GM18520 (cell line): ENCODE data around the gene NDST3.
A peak's percentile ranks its signal among the peaks of the same experiment; 100 is the strongest.

Experiments used
- ATAC-seq: cut with Tn5 transposase; IDR thresholded peaks from one replicate; pipeline ENCODE4 v1.9.1; 2021; ENCODE audit not compliant: unreplicated experiment

Gene NDST3

GRCh38 chr4:118173956-118174725, 139.9 kb downstream of the NDST3 start:
- no peak for ATAC-seq

DNA sequence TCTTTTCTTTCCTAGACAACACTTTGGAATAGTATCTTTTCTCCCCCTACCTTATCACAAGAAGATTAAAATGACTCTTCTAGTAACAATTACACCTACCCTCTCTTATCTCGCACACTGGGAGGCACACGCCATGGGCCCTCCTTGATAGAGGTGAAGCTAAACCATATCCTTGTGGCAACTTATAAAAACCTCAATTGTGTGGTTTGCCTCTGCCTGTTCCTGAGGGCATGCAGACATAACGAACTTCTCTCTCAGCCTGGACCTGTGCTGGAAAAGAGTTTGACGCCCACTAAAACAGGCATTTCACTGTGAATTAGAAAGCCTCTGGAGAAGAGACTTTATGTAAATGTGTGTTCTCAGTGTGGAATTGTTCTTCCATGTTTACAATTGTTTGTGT, 141.2 kb downstream of the NDST3 start:
- no peak for ATAC-seq

DNA sequence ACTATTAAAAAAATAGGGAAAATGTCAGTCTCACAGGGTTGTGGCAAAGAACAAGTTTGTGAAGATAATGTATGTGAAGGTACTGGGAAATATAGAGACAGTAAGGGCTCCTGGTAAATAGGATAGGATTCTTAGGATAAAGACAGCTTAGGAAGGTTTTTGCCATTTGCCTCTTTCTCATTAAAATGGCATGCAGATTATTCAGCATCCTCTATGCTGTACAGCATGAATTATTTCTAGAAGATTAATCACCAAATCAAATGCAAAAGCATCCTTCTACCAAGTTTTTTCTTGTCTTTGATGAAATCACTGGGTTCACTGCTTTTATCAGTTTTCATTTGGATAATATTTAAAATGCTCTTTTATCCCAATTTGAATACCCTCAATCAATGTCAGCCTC, 142.8 kb downstream of the NDST3 start:
- no peak for ATAC-seq

DNA sequence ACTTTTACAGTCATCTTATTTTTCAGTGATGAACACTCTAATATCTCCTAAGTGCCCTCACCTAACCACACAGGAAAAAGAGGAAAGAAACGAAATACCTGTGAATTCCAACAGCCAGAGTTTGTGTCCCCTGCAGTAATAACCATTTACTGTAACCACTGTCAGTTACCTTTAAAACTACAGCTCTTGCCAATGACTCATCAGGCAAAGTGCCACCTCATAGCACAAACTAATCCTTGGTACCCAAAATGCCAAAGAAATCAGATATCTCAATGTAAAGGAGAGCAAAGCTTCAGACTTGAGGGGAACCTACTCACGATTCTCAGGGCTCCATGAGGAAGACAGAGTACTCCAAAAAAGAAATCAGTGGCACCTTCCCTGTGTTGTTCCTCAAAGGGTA, 146.5 kb downstream of the NDST3 start:
- ATAC-seq, result no peak

- no peak for ATAC-seq
These were observed 156.6 kb downstream of the NDST3 start for GRCh38 chr4:118190903-118191302.

GRCh38 chr4:118193421-118193820, 159.1 kb downstream of the NDST3 start:
- no peak for ATAC-seq

- ATAC-seq, result no peak
These were observed 172.3 kb downstream of the NDST3 start for GRCh38 chr4:118206627-118207026.

DNA sequence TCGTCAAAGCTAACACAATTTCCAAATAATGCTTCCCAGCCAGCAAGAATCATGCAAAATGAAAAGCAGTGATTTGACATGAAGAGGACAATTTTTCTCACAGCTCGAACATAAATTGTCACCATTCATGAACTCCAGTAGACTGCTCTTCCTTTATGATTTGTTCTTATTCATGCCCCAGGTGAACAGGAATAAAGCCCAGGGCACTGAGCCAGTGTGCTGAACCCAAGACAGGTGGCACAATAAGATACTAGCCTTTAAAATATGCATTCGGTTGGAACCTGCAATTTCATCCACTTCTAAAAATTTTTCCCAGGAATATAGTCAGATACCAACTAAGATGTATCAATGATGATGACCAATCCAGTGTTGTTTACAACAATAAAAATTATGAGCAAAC, 178.8 kb downstream of the NDST3 start:
- no peak for ATAC-seq

DNA sequence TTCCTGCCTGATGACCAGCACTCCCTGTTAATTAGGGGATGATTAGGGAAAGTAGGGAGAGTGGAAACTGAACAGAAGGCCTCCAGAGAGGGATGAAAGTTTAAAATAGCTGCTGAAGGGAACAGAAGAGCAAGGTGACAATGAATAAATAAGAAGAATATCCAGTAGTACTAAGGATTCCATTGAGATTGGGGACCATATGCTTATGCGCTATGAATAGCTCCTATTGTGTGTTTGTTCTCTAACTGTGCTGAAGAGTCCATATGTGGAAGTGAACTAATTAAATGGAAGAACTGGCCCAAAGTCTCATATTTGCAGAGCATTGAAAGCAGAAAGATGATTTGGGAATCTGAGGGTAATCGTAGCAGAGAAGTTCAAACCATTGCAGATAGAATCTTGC, 181.5 kb downstream of the NDST3 start:
- ATAC-seq, result no peak

DNA sequence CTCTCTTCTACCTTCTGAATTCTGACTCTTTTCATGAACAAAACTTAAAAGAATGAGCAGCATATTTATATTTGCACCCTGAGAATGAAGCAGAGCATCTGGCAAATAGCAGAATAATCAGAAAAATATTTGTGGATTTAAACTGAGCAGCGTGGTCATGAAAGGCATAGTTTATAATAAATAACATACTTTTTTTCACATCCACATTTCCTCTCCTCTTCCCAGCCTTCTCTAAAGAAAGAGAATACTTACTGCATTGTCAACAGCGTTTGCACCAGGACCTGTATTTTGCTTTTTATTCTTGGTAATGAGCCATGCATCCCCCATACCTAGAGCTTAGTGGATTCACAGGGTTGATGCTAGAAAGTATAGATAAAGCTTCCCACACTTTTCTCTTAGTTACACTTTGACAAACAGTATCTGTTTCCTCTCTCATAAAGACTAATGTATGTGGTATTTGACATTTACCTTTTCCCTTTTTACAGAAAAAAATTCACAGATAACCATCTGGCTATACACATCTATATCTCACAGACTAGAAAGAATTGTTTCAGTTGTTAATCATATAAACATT, 187.0 kb downstream of the NDST3 start:
- no peak for ATAC-seq

DNA sequence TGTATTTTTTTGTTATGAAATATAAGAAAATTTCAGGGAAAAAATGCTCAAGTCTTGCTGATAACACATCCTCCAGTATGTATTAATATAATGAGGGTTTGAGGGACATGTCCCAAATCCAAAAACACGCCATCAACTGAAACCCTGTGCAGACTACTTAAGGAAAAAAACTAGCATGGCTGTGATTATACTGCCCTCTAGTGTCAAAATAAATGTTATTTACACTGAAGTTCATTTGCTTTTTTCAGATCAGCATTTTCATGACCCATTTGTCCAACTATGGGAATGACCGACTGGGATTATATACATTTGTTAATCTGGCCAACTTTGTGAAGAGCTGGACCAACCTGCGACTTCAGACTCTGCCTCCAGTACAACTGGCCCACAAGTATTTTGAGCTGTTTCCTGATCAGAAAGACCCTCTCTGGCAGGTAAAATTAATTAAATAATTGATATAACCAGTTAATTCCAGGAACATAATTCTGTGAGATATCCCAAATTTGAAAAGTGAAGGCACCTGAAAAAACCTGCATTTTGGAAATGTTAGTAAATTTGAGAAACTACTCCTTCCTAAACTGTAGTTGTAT, 190.1 kb downstream of the NDST3 start:
- ATAC-seq, result peak; percentile 53

DNA sequence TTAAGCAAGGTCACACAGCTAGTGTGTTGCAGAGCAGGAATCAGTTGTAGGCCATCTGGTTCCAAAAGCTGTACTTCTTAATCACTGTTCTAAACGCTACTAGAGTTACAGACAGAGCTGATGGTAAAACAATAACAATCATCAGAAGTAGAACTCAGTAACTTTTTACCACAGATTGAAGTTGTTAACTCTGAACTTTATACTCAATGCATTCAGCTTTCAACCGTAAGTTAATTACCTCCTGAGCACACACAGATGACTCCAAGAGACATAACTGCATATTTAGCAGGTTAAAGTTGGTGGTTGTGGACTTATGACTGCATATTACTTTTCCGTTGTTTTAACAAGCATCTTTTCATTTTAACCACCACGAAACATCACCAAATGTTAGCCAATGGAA, 191.2 kb downstream of the NDST3 start:
- no peak for ATAC-seq

- ATAC-seq, result no peak
These were observed 192.2 kb downstream of the NDST3 start for GRCh38 chr4:118226311-118227010.

GRCh38 chr4:118235566-118236120, 201.4 kb downstream of the NDST3 start:
- ATAC-seq, result no peak

GRCh38 chr4:118237531-118237930, 203.2 kb downstream of the NDST3 start:
- ATAC-seq, result no peak

GRCh38 chr4:118249890-118250289, 215.6 kb downstream of the NDST3 start:
- ATAC-seq, result no peak

GRCh38 chr4:118254368-118254767, 220.1 kb downstream of the NDST3 start:
- ATAC-seq, result no peak

DNA sequence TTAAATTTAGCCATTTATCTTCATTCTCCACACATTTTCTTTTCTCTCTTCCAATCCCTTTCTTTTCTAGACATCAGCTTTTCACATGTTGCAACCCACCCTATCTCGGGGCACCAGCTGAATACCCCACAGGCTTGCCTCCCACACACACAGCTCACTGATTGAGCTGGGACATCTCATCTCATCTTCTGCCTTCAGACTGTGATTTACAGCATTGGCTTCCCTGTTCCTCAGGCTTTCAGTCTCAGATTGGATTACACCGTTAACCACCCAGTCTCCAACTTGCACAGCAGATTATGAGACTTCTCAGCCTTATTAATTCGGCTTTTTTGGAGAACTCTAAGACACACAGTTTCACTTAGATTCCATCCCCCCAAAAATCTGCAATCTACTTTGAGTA, 224.8 kb downstream of the NDST3 start:
- ATAC-seq, result no peak

DNA sequence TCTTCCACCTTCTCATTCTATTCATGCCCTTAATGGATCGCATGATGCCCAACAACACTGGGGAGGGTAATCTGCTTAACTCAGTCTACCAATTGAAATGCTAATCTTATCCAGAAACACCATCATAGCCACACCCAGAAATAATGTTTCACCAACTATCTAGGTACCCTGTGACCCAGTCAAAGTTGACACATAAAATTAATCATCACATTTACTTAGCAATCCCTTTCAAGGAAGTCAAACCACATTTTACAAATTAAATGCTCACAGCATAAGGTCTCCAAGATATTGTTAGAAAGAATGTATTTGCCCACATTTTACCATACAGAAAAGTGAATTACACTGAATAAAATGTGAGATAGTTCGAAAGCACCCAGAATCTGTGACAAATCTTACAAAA, 226.0 kb downstream of the NDST3 start:
- ATAC-seq, result no peak

DNA sequence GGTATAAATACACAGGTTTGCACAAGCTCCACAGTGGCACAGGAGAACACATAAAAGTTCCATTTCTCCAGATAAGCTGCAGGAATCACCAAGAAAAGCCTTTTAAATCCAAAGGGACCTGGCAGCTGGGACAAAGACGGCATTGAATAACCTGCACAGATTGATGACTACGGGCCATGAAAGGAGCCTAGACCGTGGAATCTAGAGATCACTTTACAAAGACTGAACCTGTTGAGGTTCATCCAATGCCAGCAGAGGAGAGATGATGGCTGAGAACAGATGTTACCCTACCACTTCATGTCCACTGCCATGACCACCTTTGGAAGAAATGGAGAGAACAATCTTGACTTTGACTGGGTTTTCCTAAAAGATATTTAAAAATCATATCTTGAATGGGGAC, 229.8 kb downstream of the NDST3 start:
- no peak for ATAC-seq

GRCh38 chr4:118265312-118266144, 231.2 kb downstream of the NDST3 start:
- no peak for ATAC-seq
